ENCODE data around the gene ADGRD1.

Gene ADGRD1

DNA sequence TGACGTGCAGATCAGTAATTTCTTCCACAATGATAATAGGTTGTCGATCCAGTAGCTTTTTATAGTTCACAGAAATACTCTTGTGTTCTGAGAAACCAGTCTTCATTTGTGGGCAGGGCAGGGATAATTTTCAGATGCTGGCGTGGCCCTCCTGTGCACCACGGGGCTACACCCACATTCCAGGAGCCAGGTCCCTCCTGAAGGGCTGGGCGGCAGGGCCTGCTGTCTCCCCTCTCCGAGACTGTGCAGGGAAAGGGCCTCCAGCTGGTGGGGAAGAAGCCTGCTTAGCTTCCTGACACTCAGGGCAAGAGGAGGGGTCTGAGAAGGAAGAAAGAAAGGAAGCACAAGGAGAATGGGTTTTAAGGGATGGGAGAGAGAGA is 94.9 kb downstream of the ADGRD1 start:
- TF ChIP-seq, protein P1, sequence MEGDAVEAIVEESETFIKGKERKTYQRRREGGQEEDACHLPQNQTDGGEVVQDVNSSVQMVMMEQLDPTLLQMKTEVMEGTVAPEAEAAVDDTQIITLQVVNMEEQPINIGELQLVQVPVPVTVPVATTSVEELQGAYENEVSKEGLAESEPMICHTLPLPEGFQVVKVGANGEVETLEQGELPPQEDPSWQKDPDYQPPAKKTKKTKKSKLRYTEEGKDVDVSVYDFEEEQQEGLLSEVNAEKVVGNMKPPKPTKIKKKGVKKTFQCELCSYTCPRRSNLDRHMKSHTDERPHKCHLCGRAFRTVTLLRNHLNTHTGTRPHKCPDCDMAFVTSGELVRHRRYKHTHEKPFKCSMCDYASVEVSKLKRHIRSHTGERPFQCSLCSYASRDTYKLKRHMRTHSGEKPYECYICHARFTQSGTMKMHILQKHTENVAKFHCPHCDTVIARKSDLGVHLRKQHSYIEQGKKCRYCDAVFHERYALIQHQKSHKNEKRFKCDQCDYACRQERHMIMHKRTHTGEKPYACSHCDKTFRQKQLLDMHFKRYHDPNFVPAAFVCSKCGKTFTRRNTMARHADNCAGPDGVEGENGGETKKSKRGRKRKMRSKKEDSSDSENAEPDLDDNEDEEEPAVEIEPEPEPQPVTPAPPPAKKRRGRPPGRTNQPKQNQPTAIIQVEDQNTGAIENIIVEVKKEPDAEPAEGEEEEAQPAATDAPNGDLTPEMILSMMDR (IDR thresholded peaks at IDR 0.05; ENCODE audit: poor library complexity, severe bottlenecking) = no peak
- H3K27ac ChIP-seq (ENCODE audit: poor library complexity, severe bottlenecking) = no peak overlapping the region
- no peaks in the 10 kb centered on the region for H3K4me1 ChIP-seq (ENCODE audit: insufficient read depth, poor library complexity, severe bottlenecking)
- H3K9me3 ChIP-seq (ENCODE audit: severe bottlenecking) = no peaks in the 10 kb centered on the region
- H3K4me3 ChIP-seq (ENCODE audit: severe bottlenecking) = no peak overlapping the region
- H3K27me3 ChIP-seq (ENCODE audit: insufficient read depth, poor library complexity, severe bottlenecking) = peaks cover 7% of the 10 kb centered on the region
- DNase-seq (ENCODE audit: low spot score) (peak; percentile 22), ATAC-seq (ENCODE audit: low read depth) (no peak)
- no peaks in the 10 kb centered on the region for H3K36me3 ChIP-seq (ENCODE audit: low read depth)

DNA sequence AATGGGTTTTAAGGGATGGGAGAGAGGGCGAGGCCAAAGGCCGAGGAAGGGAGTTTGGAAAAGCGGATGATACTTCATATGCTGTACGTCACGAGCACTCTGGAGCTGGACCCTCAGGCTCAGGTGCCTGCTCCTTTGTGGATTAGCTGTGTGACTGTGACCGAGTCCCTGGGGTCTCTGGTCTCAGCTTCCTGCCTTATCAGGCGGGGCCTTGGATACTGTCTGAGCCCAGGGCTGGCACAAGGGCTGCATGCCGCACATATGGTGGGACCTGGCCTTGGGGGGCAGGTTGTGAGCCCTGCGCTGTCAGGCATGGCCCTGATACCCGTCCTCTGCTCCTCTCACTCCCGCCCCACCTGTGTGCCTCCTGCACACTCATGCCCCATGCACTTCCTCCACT is 95.3 kb downstream of the ADGRD1 start:
- Histone ChIP-seq H3K36me3 (ENCODE audit: low read depth) (no peaks in the 10 kb centered on the region), H3K4me3 (ENCODE audit: severe bottlenecking) (no peak overlapping the region), H3K9me3 (ENCODE audit: severe bottlenecking) (no peaks in the 10 kb centered on the region), H3K4me1 (ENCODE audit: insufficient read depth, poor library complexity, severe bottlenecking) (no peaks in the 10 kb centered on the region), H3K27ac (ENCODE audit: poor library complexity, severe bottlenecking) (no peak overlapping the region), H3K27me3 (ENCODE audit: insufficient read depth, poor library complexity, severe bottlenecking) (peaks cover 9% of the 10 kb centered on the region)
- ATAC-seq (ENCODE audit: low read depth) = no peak
- TF ChIP-seq, protein P1 (IDR thresholded peaks at IDR 0.05; ENCODE audit: poor library complexity, severe bottlenecking) = no peak
- DNase-seq (ENCODE audit: low spot score) = peak; percentile 23

GRCh38 chr12:131049549-131050339 is 96.0 kb downstream of the ADGRD1 start:
- no peak overlapping the region for H3K4me3 ChIP-seq (ENCODE audit: severe bottlenecking)
- ATAC-seq (ENCODE audit: low read depth) = no peak
- H3K9me3 ChIP-seq (ENCODE audit: severe bottlenecking) = no peaks in the 10 kb centered on the region
- no peaks in the 10 kb centered on the region for H3K4me1 ChIP-seq (ENCODE audit: insufficient read depth, poor library complexity, severe bottlenecking)
- peak; percentile 30 for DNase-seq (ENCODE audit: low spot score)
- no peak overlapping the region for H3K27ac ChIP-seq (ENCODE audit: poor library complexity, severe bottlenecking)
- TF ChIP-seq, protein P1 (IDR thresholded peaks at IDR 0.05; ENCODE audit: poor library complexity, severe bottlenecking) = no peak
- H3K27me3 ChIP-seq (ENCODE audit: insufficient read depth, poor library complexity, severe bottlenecking) = peaks cover 16% of the 10 kb centered on the region
- no peaks in the 10 kb centered on the region for H3K36me3 ChIP-seq (ENCODE audit: low read depth)

DNA sequence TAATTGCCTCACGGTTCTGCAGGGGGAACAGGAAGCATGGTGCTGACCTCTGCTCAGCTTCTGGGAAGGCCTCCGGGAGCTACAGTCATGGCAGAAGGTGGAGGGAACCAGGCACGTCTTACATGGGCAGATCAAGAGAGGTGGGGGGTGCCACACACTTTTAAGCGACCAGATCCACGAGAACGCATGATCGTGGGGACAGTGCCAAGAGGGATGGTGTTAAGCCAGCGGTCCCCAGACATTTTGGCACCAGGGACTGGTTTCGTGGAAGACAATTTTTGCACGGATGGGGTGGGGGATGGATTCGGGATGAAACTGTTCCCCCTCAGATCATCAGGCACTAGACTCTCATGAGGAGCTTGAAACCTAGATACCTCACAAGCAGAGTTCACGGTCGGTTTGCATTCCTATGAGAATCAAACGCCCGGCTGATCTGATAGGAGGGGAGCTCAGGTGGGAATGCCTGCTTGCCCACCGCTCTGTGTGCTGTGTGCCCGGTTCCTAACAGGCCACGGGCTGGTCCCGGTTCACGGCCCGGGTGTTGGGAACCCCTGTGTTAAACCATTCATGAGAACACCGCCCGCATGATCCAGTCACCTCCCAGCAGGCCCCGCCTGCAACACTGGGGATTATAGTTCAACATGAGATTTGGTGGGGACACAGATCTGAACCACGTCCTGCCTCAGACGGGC is 96.9 kb downstream of the ADGRD1 start:
- DNase-seq (ENCODE audit: low spot score) (peak; percentile 43), ATAC-seq (ENCODE audit: low read depth) (no peak)
- TF ChIP-seq, protein P1 (IDR thresholded peaks at IDR 0.05; ENCODE audit: poor library complexity, severe bottlenecking) = no peak
- no peaks in the 10 kb centered on the region for H3K9me3 ChIP-seq (ENCODE audit: severe bottlenecking)
- H3K27ac ChIP-seq (ENCODE audit: poor library complexity, severe bottlenecking) = no peak overlapping the region
- no peaks in the 10 kb centered on the region for H3K4me1 ChIP-seq (ENCODE audit: insufficient read depth, poor library complexity, severe bottlenecking)
- no peaks in the 10 kb centered on the region for H3K36me3 ChIP-seq (ENCODE audit: low read depth)
- peaks cover 24% of the 10 kb centered on the region for H3K27me3 ChIP-seq (ENCODE audit: insufficient read depth, poor library complexity, severe bottlenecking)
- H3K4me3 ChIP-seq (ENCODE audit: severe bottlenecking) = no peak overlapping the region

DNA sequence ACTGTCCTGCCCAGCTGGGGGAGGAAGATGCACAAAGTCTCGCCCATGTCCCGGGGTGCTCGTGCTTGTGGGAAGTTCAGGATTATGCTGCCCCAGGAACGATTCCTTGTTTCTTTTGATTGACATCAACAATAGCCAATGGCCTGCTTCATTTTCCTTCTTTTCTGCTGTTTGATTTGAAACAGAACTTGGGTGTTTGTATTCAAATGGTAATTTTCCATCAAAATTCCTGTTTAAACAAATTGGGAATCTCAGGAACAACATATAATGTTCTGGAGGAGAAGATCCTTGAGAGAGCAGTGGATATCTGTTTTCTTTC is 97.4 kb downstream of the ADGRD1 start:
- Histone ChIP-seq H3K4me1 (ENCODE audit: insufficient read depth, poor library complexity, severe bottlenecking) (no peaks in the 10 kb centered on the region), H3K9me3 (ENCODE audit: severe bottlenecking) (no peaks in the 10 kb centered on the region), H3K4me3 (ENCODE audit: severe bottlenecking) (no peak overlapping the region), H3K36me3 (ENCODE audit: low read depth) (no peaks in the 10 kb centered on the region), H3K27ac (ENCODE audit: poor library complexity, severe bottlenecking) (no peak overlapping the region), H3K27me3 (ENCODE audit: insufficient read depth, poor library complexity, severe bottlenecking) (peaks cover 24% of the 10 kb centered on the region)
- ATAC-seq (ENCODE audit: low read depth) (no peak), DNase-seq (ENCODE audit: low spot score) (no peak)
- TF ChIP-seq, protein P1 (IDR thresholded peaks at IDR 0.05; ENCODE audit: poor library complexity, severe bottlenecking) = no peak
